ENCODE data around the gene MXRA7.

Gene MXRA7

GRCh38 chr17:76667786-76668453 lies 42.8 kb downstream of the MXRA7 start:
- H3K27ac ChIP-seq: no peak overlapping the region
- no peak for DNase-seq
- intact Hi-C loops (cut with DNase I; ENCODE audit: low total_unique reads): no loop called here
- no peaks in the 10 kb centered on the region for H3K9me3 ChIP-seq
- H3K4me3 ChIP-seq: no peak overlapping the region
- peaks cover 0 to 28% of the 10 kb centered on the region in 2 donors for H3K27me3 ChIP-seq
- H3K36me3 ChIP-seq: no peaks in the 10 kb centered on the region
- H3K4me1 ChIP-seq: peaks cover 0 to 13% (median 8%) of the 10 kb centered on the region in 4 donors
- no peak for TF ChIP-seq CTCF (IDR thresholded peaks at IDR 0.05)

- no peak overlapping the region for H3K27ac ChIP-seq
- intact Hi-C loops (cut with DNase I; ENCODE audit: low total_unique reads): no loop called here
- peaks cover 0 to 11% (median 6%) of the 10 kb centered on the region in 4 donors for H3K4me1 ChIP-seq
- TF ChIP-seq CTCF (IDR thresholded peaks at IDR 0.05): no peak
- no peak for DNase-seq
- H3K27me3 ChIP-seq: peaks cover 0 to 28% of the 10 kb centered on the region in 2 donors
- no peaks in the 10 kb centered on the region for H3K9me3 ChIP-seq
- no peak overlapping the region for H3K4me3 ChIP-seq
- H3K36me3 ChIP-seq: no peaks in the 10 kb centered on the region
These were observed 43.3 kb downstream of the MXRA7 start for GRCh38 chr17:76667491-76667755.

GRCh38 chr17:76660656-76661042 lies 50.1 kb downstream of the MXRA7 start:
- Histone ChIP-seq H3K27me3 (peaks cover 0 to 23% of the 10 kb centered on the region in 2 donors), H3K36me3 (no peaks in the 10 kb centered on the region), H3K9me3 (no peaks in the 10 kb centered on the region), H3K4me1 (no peaks in the 10 kb centered on the region), H3K4me3 (no peak overlapping the region), H3K27ac (no peak overlapping the region)
- intact Hi-C loops (cut with DNase I; ENCODE audit: low total_unique reads): no loop called here
- no peak for TF ChIP-seq CTCF (IDR thresholded peaks at IDR 0.05)
- no peak for DNase-seq

GRCh38 chr17:76659928-76660655 lies 50.7 kb downstream of the MXRA7 start:
- TF ChIP-seq CTCF (IDR thresholded peaks at IDR 0.05): no peak
- H3K27me3 ChIP-seq: peaks cover 0 to 23% of the 10 kb centered on the region in 2 donors
- no peaks in the 10 kb centered on the region for H3K36me3 ChIP-seq
- no peak overlapping the region for H3K27ac ChIP-seq
- no peak overlapping the region for H3K4me3 ChIP-seq
- no peaks in the 10 kb centered on the region for H3K4me1 ChIP-seq
- intact Hi-C loops (cut with DNase I; ENCODE audit: low total_unique reads): no loop called here
- no peaks in the 10 kb centered on the region for H3K9me3 ChIP-seq
- DNase-seq: peak in 1 of 2 donors; percentile 13

- Histone ChIP-seq H3K4me3 (no peak overlapping the region), H3K4me1 (no peaks in the 10 kb centered on the region), H3K27me3 (peaks cover 0 to 6% of the 10 kb centered on the region in 2 donors), H3K27ac (no peak overlapping the region), H3K9me3 (no peaks in the 10 kb centered on the region), H3K36me3 (no peaks in the 10 kb centered on the region)
- DNase-seq: no peak
- no peak for TF ChIP-seq CTCF (IDR thresholded peaks at IDR 0.05)
- intact Hi-C loops (cut with DNase I; ENCODE audit: low total_unique reads): no loop called here
These were observed 52.5 kb downstream of the MXRA7 start for GRCh38 chr17:76658242-76658662.

Measured in tibial artery (tissue), 4 donors.